KBM-7 (cell line): ENCODE measurements around the gene TNRC6A.
A peak's percentile ranks its signal among the peaks of the same experiment; 100 is the strongest.
"Not testable (repeated sequence)": the region's sequence is repeated elsewhere in the genome, so short reads cannot be mapped to it uniquely, and the experiment has no call there.

Source experiments
- DNase-seq: peaks from one replicate; pipeline ENCODE4 v3.0.0-alpha.2; 2015
- in situ Hi-C: fragments of 300-500 bp; cut with MboI; formaldehyde crosslinking; loops from 2 replicates; pipeline ENCODE4 v1.14.3; 2020; ENCODE audit warnings: low sequenced_read_pairs, low pct_unique_long_range_greater_than_20kb, mixed read lengths

Gene TNRC6A

DNA sequence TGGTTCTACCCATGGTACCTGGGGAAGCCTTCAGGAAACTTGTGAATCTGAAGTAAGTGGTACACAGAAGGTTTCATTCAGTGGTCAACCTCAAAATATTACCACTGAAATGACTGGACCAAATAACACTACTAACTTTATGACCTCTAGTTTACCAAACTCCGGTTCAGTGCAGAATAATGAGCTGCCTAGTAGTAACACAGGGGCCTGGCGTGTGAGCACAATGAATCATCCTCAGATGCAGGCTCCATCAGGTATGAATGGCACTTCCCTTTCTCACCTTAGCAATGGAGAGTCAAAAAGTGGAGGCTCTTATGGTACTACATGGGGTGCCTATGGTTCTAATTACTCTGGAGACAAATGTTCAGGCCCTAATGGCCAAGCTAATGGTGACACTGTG is 60.4 kb downstream of the TNRC6A start:
- in situ Hi-C loops: no loop called here
- DNase-seq: no peak

DNA sequence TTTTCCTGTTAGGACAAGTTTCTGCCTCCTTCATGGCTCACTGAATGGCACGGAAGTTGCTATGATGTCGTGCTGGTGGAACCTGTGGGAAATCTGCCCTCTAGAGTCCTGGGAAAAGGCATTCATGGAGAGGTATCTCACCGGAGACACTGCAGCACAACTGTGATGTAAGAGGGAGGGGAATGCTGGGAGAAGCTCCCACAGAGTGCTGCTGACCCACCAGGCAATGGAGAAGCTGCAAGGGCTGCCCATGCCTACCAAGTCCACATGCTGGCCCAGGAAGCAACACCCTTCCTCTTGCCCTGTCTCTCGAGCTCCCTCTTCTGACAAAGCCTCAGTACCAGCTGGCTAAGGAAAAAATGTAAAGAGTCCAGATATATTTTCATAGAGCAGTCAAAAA is 71.1 kb downstream of the TNRC6A start:
- no peak for DNase-seq
- in situ Hi-C loops: no loop called here

DNA sequence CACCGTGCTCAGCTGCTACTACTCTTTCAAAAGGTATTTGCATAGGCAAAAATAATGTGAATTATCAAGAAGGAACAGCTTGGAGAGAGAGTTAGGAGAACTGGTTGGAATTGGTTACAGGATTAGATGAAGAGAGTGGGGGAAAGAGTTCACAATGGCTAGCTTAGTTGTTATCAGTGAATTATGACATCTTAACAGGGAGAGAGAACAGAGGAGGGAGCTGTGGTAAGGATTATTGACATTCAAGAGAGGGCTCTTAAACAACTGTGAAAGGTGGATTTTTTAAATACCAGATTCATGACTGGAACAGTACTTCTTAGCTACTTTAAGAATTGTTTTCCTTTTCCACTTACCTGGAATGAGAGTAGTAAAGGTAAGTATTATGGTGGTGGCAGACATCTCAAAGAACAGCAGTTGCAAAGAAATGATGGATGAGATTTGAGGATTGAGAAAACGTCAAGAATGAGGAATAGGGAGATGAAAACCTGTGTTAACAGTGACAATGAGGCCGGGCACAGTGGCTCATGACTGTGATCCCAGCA is 72.4 kb downstream of the TNRC6A start:
- no peak for DNase-seq
- in situ Hi-C loops: no loop called here

DNA sequence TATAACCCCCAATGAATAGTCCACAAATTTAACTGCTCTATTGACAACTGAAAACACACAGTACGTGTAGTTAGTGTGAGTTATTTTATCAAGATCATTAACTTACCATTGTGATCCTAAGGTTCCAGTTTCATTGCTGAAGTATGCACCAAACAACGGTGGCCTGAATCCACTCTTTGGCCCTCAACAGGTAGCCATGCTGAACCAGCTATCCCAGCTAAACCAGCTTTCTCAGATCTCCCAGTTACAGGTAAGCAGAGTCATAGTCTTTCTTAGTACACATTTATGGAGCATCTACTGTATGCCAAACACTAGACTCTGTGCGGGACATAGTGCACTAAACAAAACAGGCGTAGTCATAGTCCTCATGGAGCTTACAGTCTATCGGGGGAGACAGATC is 76.0 kb downstream of the TNRC6A start:
- in situ Hi-C loops: no loop called here
- no peak for DNase-seq

DNA sequence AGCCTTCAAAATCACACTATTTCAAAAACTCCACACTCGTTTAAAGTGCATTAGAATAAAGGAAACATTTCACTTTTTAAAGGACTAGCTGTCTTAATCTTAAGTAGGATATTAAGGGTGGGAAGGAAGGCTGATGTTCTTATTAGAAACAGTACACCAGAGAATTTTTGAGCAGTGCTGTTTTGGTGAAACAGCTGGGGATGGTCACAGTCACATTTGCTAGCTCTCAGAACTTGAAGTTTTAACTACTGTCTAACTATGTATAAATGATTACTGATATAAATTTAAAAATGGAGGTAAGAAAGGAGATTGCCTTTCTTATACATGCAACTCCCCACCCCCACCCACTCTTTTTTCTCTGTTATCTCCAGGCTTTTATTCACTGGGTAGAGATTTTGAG is 77.8 kb downstream of the TNRC6A start:
- in situ Hi-C loops: no loop called here
- no peak for DNase-seq

DNA sequence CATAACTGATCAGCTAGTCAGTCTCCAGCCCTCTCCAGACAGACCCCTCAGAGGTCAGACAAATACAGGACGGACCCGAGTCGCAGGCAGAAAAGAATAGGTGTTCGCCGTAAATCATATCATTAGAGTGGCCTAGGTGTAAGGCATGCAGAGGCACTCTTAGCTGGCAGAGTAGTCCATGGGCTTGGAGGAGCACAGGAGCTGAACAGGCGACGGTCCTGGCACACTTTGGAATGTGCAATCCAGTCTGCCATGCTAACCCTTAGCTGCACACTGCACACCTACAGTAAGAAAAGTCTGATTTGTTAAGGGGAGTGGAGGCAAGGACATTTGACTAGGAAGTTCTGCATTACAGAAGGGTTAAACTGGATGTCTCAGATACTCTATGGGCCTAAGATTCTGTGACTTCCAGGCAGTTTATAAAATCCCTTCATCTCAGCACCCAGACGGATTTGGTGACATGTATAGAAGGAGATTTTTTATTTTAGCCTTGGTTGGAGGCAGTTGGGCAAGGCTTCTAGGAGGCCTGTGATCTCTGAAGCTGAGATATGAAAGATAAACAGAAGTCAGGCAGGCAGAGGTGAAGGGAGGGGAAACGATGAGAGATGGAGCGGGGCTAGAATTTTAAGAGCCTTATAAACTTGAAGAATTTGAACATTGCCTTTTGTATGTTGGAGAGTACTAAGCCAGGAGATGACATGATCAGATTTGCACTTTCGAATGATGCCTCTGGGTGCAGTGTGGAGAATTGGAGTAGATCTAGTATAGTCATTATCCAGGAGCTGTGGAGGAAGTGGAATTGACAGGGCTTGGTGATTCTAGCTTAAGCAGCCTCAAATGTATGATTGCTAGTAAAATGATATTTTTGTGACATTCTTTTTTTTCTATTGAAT is 81.7 kb downstream of the TNRC6A start:
- in situ Hi-C loops: no loop called here
- no peak for DNase-seq

DNA sequence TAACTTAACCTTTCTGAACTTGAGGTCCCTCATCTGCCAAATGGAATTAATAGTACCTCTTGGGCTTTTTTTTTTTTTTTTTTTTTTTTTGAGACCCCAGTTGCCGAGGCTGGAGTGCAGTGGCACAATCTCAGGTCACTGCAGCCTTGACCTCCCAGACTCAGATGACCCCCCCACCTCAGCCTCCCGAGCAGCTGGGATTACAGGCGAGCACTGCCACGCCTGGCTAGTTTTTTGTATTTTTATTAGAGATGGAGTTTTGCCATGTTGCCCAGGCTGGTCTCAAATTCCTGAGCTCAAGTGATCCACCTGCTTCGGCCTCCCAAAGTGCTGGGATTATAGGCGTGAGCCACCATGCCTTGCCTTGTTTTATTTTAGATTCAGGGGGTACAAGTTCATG is 83.4 kb downstream of the TNRC6A start:
- in situ Hi-C loops, DNase-seq: not testable (repeated sequence)

DNA sequence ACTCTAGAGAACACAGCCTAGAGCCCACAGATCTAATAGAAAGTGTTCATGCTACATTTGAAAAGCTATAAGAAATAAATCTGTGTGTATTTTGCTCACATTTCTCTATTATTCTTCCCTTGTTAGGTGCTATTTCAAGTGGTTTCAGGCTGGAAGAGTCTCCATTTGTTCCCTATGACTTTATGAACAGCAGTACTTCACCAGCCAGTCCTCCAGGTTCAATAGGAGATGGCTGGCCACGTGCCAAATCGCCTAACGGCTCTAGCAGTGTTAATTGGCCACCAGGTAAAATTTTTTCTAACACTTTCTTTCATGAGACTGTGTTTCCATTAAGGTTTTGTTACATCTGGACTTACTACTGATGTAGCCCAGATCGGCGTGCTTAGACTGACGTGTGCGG is 85.6 kb downstream of the TNRC6A start:
- in situ Hi-C loops: no loop called here
- DNase-seq: no peak

DNA sequence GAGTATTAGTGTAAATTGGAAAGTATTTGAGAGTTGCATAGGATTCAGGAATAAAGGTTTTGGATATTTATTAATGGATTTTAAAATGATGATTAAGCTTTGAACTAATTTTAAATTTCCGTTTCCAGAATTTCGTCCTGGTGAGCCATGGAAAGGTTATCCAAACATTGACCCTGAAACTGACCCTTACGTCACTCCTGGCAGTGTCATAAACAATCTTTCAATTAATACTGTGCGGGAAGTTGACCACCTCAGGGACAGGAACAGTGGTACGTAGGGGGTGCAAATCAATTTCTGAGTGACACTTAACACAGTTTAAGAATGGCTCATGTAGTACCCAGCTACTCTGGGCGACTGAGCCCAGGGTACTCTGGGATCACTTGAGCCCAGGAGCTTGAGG is 87.2 kb downstream of the TNRC6A start:
- in situ Hi-C loops: no loop called here
- no peak for DNase-seq

DNA sequence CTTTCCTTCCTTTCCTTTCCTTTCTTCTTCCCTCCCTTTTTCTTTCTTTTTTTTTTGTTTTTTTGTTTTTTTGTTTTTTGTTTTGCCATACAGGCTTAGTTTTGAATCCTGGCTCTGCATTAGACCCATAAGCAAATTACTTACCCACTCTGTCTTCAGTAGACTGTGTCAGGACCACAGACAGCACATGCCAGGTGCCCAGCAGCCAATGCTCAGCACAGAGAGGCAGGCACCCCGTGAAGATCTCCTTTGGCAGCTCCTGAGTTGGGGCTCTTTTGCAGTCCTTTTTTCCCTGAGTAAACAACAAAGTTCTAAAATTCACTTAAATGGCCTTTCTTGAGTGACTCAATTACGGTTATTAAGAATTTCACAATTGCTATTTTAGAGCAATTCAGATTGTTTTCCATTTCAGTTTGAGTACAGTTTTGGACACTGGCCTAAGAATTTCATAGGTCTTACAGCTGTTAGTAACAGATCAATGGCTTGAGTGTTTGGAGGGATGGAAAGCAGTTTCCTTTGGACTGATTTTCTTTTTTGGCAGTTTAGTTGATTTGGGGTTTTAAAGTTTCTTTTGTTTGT is 90.1 kb downstream of the TNRC6A start:
- DNase-seq: no peak
- in situ Hi-C loops: no loop called here

DNA sequence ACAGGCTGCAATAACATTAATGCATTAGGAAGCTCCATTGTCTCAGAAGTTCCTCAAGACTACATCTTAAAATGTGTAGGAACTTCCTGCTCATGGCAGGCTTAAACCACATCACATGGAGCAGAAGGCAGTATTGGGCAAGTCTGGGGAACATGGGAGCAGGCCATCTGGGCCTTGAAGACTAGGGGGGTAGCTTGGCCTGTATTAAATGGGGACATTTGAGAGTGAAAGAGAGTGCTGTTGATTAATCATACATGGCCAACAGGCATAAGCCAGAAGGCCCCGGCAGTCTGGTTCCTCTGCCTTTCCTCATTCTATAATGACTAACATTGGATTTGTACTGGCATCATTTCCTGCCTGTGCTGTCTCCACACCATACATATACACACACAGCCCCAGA is 91.1 kb downstream of the TNRC6A start:
- in situ Hi-C loops: no loop called here
- DNase-seq: peak; percentile 21

DNA sequence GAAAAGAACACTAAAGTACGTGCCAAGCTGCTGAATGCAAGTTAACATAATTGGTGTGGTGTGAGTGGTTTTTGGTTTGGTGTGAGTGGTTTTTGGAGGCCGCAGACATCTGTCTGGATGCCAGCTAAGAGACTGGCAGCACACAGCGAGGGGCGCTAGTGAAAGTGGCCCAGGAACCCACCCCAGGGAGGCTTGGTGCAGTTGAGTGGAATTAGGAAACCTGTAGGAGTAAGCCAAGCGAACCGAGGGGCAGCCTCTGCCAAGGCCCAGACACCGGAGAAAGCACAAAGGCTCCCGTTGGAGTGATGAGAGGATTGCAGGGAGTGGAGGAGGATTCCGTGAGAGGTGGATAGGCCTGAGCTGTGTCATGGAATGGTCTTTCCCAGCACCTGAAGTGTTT is 91.7 kb downstream of the TNRC6A start:
- in situ Hi-C loops: no loop called here
- DNase-seq: no peak

DNA sequence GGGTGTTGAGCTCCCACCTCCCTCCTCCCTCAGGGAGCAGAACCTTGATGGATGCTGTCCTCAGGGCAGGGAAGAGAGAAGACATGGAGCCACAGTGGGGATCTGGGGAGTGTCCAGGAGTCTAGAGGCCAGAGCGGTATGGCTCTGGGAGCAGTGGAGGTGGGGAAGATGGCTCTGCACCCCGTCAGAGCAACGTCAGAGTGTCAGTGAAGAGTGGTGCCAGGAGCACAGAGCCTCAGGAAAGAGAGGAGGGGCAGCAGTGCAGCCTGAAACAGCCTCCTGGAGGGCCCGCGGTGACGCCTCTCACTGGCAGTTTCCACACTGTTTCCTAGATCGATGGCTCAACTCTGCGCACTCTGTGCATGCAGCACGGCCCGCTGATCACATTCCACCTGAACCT is 93.1 kb downstream of the TNRC6A start:
- DNase-seq: no peak
- in situ Hi-C loops: no loop called here

DNA sequence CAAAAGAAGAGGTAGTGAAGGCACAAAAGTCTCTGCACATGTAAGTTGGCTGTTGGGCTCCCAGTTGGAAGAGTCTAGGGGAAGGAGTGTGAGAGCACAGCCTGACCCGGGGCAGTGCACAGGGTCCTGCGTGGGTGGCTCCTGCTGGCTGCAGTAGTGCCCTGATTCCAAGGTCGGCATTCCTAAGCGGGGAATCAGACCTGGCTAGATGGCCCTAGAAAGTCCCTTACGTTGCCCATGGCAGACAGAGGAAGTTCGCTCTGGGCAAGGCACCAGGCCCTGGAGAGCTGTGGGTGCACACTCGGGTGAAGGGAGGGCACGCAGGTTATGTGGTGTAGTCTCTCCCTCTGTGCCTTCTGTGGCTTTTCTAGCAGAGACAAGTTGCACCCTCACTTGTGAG is 93.5 kb downstream of the TNRC6A start:
- in situ Hi-C loops: no loop called here
- DNase-seq: no peak

DNA sequence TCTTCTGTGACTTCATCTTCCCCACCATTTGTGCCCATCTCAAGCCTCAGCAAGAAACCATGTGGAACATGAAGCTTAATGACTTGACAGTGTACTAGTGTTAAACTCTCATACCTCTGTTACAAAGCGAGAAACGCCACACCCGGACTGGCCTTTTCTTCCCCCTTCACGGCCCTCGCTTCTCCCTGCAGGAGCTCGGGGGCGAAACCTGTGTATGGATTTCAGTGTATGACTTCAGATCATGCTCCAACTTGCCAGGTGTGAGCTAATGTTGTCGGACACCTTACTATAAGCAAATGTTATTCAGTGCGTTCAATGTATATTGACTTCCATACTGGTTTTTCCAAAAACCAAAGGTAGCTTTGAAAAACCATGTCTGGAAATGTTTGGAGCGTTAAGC is 96.2 kb downstream of the TNRC6A start:
- DNase-seq: no peak

DNA sequence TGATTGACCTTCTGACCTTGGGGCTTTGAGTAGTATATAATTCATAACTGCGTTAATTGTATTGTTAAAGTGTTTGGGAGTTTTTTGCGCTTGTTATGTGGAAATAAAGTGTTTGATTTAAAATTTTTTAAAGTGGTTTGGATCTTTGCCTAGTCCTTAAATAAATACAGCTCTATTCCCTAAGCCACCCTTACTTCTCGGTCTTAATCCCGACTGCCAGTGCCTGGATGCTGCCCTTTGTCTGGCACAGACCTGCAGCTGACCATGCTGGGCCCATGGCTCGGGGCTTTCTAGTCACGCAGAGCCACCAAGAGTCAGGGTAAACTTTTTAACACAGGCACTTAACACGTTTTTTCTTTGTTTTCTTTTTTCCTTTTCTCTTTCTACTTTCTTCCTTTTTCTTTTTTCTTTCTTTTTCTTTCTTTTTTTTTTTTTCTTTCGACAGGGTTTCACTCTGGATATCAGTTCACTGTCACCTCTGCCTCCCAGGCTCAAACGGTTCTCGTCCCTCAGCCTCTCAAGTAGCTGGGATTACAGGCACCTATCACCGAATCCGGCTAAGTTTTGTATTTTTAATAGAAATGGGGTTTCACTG is 96.7 kb downstream of the TNRC6A start:
- in situ Hi-C loops: no loop called here
- DNase-seq: no peak

More for the DNA sequence above, 96.2 kb downstream of the TNRC6A start:
- in situ Hi-C loops: no loop called here

DNA sequence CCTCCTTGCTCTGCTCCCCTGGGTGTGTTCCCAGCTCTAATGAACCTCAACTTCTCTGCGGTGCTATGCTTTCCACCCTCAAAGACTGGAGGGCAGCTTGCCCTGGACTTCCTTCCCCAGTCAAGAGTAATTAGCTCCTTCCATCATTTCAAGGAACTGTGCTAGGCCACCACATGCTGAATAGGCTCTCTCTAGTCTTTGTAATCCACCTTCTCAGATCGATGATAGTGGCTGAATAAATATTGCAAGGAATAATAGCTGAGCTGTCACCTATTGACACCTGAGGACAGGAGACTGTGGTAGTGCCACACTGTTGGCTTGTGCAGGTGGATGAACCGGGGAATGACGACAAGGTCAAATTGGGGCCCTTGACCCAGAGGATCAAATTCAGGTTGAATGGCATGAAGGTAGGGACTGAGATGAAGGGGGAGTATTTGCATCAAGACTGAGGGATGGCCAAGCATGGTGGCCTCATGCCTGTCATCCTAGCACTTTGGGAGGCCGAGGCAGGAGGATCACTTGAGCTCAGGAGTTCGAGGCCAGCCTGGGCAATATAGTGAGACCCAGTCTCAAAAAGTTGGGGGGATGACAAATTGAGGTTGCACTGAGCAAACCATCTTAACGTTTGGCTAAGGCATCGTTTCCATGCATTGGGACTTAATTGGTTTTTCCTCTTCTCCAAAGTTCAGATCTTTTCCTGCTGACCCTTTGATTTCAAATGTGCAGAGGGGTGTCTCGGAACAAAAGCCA is 97.5 kb downstream of the TNRC6A start:
- in situ Hi-C loops: no loop called here
- no peak for DNase-seq

DNA sequence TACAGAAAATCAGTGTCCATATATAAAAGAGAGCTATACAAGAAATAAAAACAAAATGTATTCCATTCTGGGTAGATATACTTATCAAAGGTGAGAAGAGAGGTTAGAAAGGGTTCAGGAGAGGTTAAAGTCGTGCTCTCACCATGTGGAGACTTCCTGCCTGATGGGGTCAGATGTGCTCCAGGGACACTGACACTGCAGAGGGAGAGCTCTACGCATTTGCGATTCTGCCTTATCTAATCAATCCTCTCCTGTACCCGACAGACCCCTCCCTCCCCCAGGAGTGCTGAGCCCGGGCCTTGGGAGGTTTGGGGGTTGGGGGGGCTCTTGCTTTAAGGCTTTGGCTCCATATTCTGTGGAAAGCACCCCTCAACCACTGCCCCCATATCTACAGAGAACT is 99.7 kb downstream of the TNRC6A start:
- DNase-seq: no peak
- in situ Hi-C loops: no loop called here

DNA sequence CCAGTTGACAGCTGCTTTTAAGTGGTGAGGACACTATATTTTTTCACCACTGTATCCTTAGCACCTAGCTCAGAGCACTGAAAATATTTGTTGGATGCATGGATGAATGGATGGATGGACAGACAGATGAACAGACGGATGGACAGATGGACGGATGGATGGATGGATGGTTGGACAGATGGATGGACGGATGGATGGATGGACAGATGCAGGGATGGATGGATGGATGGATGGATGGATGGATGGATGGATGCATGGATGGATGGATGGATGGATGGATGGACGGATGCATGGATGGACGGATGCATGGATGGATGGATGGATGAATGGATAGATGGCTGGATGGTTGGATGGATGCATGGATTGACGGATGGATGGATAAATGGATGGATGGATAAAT is 103.9 kb downstream of the TNRC6A start:
- in situ Hi-C loops: no loop called here
- DNase-seq: no peak
